ENCODE data around the gene ZBTB46.
A peak's percentile ranks its signal among the peaks of the same experiment; 100 is the strongest.
"Not testable (repeated sequence)": the region's sequence is repeated elsewhere in the genome, so short reads cannot be mapped to it uniquely, and the experiment has no call there.

ZBTB46 gene

DNA sequence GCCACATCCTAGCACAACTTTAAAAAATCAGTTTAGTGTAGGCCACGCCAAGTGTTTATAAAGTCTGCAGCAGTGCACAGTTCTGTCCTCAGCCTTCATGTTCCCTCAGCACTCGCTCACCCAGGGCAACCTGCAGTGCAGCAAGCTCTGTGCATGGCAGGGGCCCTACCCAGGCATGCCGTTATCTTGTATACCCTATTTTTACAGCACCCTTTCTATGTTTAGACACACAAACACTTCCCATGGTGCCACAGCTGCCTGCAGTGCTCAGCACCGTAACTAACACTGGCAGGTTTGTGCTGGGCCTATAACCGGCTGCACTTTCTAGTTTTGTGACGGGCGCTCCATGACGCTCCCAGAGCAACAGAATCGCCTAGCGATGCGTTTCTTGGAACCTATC is 43.8 kb downstream of the ZBTB46 start:
- DNase-seq: no peak

DNA sequence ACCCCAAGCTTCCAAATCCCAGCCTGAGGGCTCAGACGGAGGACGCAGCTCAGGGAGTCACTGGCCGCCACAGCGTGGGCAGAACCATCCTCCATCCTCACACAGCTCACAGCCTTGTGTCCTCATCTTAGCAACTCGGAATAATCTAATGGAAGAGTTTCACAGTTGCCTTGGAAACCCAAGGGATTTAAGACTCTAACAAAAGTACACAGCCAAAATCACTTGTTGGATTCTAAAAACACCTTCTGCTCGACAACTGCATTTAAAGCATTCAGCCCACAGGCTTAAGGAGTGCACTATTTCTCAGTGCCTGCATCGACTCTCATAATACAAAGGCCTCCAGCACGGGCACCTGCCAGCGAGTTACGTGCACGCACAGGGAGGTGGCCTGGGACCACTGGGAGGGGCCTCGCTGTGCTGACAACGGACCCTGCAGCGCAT is 45.4 kb downstream of the ZBTB46 start:
- DNase-seq: no peak

DNA sequence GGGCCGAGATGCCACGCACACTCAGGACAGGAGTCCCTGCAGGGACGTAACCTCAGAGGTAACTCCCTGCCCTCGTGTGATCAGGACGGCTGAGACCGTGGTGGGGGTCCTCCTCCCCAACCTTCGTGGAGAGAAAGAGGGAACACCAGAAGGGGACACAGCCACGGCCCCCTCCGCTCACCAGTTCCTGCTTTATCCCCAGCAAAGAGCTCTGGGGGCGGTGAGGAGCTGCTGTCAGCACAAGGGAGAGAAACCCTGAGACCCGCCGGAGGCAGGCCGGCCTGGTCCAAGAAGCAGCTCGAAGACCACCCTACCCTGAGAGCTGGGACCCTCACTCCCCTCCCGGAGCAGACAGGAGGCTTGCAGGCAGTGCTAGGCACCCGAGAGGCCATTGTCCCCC is 47.1 kb downstream of the ZBTB46 start:
- no peak for DNase-seq

DNA sequence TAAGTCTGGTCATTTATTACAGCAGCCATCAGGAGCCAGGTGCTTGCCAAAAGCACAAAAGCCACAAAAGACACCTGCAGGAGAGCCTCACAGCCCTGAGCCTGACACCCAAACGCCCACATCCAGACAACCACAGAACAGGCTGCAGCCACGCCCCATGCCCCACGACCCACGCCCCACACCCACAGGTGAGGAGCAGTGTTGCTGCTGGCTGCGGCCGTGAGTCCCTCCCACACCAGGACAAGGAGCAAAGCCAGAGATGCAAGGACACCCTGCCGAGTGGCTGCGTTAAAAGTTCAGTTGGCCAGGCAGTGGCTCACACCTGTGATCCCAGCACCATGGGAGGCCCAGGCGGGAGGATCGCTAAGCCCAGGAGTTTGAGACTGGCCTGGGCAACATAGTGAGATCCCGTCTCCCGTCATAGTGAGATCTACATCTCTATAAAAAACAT is 48.5 kb downstream of the ZBTB46 start:
- no peak for DNase-seq

DNA sequence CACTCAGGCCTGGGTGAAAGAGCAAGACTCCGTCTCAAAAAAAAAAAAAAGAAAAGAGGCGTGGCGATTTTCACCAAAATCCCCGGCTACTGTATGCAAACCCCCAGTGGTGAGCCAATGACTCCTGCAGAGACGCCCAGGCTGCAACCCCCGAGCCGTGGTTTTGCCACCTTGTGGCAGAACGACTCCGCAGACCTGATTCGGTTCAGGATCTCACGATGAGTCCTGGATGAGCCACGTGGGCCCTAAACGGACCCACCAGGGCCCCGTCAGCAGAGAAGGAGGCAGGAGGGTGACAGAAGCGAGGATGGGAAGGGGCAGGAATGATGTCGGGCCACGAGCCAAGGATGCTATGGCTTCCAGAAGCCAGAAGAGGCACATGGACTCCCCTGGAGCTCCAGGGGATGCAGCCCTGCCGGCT is 49.0 kb downstream of the ZBTB46 start:
- DNase-seq: peak; percentile 27

DNA sequence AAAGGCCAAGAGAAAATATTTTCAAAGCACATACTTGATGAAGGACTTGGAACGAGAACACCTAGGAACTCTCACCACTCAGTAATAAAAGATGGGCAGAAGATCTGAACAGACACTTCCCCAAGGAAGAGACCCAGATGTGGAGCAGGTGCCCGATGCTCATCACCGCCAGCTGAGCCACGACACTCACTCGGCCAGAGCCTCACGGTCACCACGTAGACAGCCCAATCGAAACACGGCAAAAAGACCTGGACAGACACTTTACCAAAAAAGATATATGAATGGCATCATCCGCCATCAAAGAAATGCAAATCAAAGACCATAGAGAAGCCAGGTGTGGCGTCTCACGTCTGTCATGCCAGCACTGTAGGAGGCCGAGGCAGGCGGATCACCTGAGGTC is 49.9 kb downstream of the ZBTB46 start:
- no peak for DNase-seq

DNA sequence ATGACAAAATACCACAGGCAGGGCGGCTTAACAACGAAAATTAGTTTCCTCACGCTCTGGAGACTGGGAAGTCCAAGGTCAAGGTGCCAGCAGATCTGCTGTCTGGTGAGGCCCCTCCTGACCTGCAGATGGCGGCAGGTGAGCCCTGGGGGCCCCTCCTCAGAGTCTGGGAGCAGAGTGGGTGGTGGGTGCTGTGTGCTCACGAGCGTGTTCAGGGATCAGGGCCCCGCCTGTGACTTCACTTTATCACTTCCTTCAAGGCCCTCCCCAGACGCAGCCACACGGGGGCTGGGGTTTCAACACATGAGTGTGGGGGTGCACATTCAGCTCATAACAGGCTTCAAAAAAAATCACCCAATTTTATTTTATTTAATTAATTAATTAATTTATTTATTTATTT is 52.2 kb downstream of the ZBTB46 start:
- no peak for DNase-seq

DNA sequence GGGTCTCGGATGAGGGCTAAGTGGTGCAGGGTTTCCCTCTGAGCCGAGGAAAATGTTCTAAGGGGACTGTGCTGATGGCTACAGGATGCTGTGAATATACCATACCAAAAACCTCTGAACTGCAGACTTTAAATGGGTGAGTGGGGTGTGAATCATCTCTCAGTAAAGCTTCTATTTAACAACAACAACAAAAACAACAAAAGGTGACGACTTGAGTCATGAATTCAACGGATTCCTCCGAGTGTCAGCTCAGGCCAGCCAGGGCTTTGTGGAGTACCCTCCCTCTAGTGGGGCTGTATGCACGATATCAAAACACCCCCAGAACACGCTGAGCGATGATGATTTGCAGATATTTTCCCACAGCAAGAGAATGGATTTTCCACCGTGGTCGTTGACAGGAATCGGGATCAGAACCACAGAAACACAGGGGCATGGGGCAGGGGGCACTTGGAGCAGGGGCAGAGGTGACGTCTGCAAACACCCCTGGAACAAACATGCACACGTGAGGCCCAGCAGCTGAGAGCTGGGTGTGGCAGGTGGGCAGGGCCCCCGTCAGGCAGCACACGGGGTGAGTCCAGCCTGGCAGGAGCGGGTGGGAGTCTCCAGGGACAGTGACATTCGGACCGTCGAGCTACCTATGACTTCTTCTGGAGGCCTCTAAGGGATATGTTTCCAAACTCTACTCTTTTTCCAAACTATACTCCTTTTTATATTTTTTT is 52.9 kb downstream of the ZBTB46 start:
- DNase-seq: no peak

DNA sequence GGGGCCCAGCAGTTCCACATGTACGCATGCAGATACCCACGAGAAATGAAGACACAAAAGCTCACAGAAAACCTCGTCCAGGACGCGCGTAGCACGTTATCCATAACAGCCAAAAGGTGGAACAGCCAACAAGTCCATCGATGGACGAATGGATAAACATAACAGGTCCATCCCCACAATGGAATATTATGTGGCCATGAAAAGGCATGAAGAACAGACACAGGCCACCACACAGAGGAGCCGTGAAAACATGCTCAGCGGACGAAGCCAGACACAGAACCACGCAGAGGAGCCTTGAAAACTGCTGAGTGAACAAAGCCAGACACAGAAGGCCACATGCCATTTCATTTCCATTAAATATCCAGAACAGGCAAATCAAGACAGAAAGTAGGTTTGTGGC is 53.5 kb downstream of the ZBTB46 start:
- DNase-seq: no peak

DNA sequence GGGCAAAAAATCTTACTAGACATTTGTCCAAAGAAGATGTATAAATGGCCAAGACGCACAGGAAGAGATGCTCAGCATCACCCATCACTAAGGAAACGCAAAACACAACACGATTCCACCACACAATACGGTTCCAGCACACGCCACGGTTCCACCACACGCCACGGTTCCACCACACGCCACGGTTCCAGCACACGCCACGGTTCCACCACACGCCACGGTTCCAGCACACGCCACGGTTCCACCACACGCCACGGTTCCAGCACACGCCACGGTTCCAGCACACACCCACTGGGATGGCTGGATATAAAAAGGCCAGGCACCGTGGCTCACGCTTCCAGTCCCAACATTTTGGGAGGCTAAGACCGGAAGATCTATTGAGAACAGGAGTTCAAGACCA is 54.2 kb downstream of the ZBTB46 start:
- not testable (repeated sequence) for DNase-seq

DNA sequence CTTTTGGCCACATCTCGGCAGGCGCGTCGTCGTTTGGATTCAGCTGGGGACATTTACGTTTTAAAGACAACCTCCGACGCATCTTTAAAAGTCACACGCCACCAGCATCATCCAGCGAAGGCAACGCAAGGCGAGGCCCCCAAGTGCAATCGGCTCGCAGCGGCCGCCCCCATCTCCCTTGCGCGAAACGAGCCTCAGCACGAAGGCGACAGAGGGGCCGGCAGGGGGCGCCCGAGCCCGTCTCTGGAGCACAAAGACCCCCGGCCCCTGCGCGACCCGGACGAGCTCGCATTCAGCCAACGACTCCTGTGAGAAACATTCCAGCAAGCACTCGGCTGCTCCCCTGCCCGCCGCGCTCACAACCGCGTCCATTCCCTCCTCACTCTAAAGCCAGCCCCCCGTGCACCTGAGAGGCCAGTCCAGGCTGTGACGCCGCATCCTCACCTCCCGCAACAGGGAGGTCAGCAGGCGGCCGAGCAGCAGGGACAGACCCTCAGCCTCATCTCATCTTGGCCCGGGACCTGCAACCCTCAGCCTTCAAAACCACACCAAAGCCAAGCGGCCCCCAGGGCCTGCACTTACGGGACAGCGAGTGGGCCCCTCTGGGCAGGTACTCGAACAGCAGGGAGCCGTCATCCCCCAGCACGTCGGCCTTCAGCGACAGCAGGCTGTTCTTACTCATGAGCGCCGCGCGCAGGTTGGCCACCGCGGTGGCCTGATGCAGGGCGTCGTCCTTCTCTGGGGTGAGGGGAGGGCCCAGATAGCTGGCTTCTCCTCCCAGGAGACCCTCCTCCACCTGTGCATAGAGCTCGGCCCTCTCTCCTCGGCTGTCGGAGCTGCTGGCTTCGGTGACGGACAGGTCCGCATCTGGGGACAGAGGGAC is 55.7 kb downstream of the ZBTB46 start:
- DNase-seq: no peak

DNA sequence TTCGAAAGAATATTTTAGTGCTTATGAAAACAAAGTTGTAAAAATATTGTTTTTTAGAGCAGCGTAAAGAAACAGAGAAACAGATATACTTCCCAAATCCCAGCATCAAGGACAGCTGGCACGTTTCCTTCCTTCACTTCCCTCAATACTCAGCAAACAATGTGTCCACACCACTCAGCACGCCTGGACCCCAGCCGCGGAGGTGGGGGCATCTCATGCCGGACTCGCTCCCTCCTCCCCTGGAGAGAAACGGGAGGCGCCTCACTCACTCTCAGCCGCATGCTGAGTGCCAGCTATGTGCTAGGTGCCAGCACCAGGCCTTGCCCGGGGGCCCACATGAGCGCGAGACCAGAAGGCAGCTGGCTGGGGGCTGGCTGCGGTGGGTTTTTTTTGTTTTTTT is 56.8 kb downstream of the ZBTB46 start:
- no peak for DNase-seq

DNA sequence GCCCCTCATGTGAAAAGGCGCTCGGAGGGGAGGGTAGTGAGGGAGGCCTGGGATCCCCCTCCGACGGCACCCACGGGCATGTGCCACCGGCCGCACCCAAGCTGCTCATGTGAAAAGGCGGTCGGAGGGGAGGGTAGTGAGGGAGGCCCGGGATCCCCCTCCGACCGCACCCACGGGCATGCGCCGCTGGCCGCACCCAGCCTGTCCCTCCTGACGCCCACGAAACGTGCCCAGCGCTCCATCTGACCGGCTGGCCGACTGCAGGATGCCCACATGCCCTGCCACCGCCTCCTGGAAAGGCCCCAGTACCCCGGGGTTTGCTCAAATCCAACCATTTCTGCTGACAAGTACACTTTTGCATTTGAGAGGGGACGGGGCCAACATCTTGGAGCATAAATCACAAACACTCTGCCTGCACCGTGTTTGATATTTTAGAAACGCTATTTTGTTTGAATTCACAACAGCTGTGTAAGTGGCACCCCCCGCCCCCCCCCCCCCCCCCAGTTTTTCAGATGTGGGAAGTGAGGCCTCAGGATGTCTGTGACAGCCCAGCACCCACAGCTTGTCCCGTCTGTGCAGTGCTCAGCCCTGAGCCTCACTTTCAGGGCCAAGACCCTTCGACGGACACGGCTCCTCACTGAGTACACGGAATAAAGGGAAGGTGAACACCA is 57.4 kb downstream of the ZBTB46 start:
- DNase-seq: no peak

DNA sequence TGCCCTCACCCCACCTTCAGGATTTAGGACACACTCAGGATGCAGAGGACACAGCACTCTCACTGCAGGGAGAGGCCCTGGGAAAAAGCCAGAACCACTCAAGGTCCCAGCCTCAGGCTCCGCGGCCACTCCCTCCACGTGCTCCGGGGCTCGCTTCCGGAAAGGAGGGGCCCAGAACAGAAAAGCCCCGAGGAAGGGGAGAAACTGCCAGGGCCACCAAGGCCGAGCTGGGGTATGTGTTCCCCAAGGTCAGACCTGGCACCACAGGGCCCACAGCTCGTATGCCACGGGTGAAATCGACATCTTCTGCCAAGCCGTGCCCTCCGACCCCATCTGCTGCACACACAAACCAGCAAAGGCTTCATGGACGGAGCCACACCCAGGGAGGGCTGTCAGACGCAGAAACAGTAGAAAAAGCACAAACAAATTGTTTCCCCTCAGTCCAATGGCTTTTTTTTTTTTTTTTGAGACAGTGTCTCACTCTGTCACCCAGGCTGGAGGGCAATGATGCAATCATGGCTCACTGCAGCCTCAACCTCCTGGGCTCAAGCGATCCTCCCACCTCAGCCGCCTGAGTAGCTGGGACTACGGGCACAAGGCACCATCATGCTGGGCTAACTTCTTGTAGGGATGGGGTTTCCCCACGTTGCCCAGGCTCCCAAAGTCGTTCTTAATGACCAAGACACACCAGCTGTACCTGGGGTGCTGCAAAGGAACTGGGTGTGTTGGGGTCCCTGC is 58.1 kb downstream of the ZBTB46 start:
- DNase-seq: no peak

DNA sequence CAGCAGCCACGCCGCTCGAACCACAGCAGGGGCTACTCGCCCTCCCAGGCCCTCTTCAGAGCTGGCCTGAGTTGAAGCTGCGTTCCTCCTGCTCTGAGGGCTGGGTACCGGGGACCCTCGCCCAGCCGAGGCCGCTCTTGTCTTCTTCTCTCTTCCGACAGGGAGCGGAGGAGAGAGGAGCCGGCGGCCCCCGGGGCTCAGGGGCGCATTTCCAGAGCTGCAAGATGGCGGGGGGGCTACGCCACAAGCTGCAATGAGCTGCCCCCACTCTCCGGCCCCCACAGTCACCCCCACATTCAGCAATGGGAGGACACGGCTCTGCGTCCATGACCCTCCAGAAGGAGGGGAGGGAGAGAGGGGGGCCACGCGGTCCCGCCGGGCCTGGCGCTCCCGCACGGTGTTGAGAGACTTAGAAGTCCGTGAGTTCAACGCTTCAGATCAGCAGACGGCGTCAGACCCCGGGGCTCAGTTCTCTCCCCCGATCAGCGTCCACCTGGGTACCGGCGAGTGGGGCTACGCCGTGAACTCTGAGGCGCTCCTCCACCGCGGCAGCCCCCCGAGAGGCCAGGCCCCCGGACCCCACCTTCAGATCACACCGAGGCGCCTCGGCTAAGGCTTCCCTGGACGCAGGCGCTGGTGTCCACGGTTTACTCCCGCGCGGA is 59.9 kb downstream of the ZBTB46 start:
- no peak for DNase-seq

DNA sequence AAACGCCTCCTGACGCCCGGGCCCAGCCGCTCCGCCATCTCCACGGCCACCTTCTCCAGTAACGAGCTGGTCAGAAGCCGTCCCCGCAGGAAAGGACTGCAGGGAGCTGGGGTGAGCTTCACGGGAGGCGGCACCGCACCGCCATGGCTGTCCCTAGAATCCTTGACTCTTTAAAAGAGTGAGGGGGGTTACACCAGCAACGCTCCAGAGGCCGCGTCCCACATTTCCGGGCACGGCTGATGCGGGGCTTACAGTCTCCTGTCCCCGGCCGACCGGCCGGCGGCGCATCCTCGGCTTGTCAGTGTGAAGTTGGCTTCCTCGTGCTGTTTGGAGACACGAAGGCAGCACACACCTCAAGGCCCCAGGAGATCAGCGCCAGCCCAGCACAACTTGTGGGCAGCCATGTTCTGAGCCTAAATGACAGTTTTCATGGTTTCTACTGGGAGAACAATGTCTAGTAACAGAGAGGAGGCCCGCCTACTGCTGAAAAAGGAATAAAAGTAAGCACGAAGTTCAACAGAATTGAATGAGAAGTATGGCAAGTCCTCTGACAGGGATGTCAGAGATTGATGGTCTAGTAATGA is 61.1 kb downstream of the ZBTB46 start:
- no peak for DNase-seq

DNA sequence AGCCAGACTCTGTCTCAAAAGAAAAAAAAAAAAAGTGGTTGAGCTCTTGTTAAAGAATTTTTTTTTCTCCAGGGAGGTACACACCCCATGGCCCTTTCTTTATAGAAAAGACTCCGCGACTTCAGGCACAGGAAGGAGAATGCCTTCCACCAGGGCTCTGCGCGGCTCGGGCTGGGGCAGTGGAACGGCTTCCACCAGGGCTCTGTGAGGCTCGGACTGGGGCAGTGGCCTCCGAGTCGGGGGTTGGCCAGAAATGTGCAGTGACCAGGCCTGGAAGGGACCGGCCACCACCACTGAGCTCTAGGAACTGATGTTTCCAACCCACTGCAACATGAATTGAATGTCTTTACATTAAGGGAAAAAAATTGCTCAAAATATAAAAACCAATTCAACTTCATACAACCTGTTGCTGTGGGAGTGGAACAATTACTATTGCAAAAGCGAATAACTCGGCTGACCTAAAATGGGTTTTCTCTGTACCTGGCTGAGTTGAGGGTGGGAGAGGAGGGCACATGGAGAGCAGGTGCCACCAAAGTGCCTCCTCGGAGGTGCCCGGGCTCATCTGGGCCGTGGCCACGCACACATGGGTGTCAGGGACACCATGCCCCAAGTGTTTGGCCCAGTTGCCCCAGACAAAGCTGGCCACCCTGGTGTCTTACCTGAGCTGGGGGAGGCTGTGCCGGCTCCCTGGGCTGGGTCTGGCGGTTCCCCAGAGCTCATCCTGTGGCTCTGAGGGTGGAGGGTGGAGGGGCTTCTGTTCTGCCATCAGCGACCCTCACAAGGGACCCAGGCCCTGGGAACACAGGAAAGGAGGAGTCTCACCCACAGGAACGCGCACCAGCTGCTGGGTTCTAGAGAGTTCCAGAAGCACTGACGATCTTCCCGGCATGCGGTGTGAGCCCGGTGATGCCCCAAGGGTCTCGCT is 62.2 kb downstream of the ZBTB46 start:
- DNase-seq: no peak

DNA sequence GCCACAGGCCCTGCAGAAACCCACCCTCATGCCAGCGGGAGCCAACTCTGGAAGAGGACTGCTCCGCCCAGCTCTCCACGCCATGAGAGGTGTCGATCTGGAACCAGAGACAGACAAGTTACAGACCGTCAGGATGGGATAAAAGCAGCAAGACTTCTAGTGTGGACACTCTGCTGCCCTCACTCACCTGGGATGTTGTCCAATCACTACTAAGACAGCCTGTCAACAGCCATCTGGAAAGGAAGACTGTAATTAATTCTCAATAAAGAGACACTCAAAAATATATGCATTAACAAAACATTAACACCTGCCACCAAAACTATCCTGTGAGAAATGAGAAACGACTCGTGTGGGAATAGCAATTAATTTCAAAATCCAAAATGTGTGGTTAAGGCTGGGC is 63.2 kb downstream of the ZBTB46 start:
- no peak for DNase-seq

DNA sequence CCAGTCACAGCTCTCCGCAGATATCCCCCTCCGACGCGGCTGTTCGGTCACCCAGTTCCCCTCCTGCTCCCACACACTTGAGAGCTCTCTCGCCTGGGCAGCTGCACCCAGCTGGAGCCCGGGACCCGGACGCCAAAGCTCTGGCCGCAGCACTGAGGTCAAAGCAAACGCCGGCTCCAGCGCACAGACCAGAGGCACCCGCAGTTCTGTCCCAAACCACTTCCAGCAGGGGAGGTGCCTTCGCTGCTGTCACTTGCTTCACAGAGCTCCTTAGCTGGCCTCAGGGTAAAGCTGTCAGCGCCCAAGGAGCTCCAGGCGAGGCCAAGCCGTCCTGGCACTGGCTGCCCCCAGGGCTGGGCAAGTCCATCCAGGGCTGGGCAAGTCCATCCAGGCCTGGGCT is 63.6 kb downstream of the ZBTB46 start:
- no peak for DNase-seq

DNA sequence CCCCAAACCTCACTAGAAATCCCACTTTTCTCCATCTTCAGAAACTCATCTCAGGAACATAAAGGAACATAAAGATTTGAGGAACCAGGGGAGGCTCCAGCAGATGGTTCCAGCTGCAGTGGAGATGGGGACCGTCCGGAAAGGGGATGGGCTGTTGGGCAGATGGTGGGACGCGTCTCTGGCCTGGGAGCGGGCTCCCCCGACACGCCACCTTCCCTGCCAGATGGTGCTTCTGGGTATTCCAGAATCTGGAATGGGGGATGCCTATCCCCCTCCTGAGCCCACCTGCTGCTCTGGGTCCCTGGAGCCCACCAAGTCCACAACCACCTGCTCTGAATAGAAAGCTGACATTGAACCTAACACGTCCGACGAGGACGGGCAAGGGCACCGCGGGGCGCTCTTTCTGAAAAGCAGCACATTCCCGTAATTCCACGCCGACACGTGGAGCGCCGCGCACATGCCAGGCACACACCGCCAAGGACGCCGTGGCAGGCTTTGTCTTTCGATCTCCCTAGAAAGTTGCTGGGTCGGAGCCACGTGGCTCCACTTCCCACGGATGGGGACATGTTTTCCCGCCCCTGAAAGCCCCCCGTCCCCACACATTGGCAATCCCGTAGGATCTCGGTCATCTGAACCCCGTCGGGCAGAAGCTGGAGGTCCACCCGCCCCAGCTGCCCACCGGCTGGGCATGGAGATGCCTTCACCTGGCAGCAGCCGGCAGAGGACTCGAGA is 64.2 kb downstream of the ZBTB46 start:
- no peak for DNase-seq
